T-cell (primary cell): ENCODE measurements around the gene SEMA3C. TPM values are rescaled to one million over a fixed set of nuclear protein-coding genes. Genes with fewer than 3 reads are reported as not detected.

Experiments used
- ATAC-seq, 4 experiments: fragments of 200-7000 bp in 3 of 4; fragments of 150-1000 bp in 1 of 4; cut with Tn5 transposase; replicated peaks in 1 of 4; 1 replicate in 3 of 4; 2 replicates in 1 of 4; pipeline ENCODE4 v1.10.0; 2021; ENCODE audit warnings: moderate library complexity in 3 of 4, mild to moderate bottlenecking in 2 of 4, moderate number of reproducible peaks in 1 of 4
- CTCF ChIA-PET, 2 donors: fragments of 300-600 bp; sonication (Branson Sonifier 250); formaldehyde crosslinking; loops; one replicate each; lab custom pipeline; 2022; ENCODE audit warnings: antibody characterized with exemption in 2 of 2; lab: Charles Lee
- POLR2A ChIA-PET, 2 donors: fragments of 300-600 bp; sonication (Branson Sonifier 250); formaldehyde crosslinking; loops; one replicate each; lab custom pipeline; 2022; ENCODE audit warnings: antibody characterized with exemption in 2 of 2; lab: Charles Lee
- DNase-seq, 35 experiments: peaks; one replicate each; pipeline versions ENCODE4 v3.0.0 to v3.0.0-alpha.2; 2013 to 2023
- H3K27ac ChIP-seq: one replicate; pipeline ENCODE4 v1.5.1; 2013; ENCODE audit warnings: low read length
- H3K27me3 ChIP-seq, 2 experiments: replicated peaks in 1 of 2; 1 replicate in 1 of 2; 2 replicates in 1 of 2; pipeline versions ENCODE4 v1.6.1 to v1.7.0; 2013; ENCODE audit warnings: low read length in 1 of 2, mixed read lengths in 1 of 2; ENCODE audit not compliant: control insufficient read depth in 2 of 2, insufficient read depth in 2 of 2; ENCODE audit errors: extremely low read depth in 1 of 2
- H3K36me3 ChIP-seq, 2 donors: 1 replicate in 1 of 2; 2 replicates in 1 of 2; pipeline versions ENCODE4 v1.6.1 to v1.7.0; 2013; ENCODE audit warnings: low read length in 1 of 2; ENCODE audit not compliant: control insufficient read depth in 2 of 2, insufficient read depth in 1 of 2; ENCODE audit errors: extremely low read depth in 1 of 2
- H3K4me1 ChIP-seq, 2 experiments: 1 replicate in 1 of 2; 2 replicates in 1 of 2; pipeline versions ENCODE4 v1.6.1 to v1.7.0; 2013; ENCODE audit warnings: low read length in 2 of 2, mixed read lengths in 1 of 2; ENCODE audit not compliant: insufficient read depth in 2 of 2, control insufficient read depth in 1 of 2; ENCODE audit errors: extremely low read depth in 1 of 2
- H3K4me3 ChIP-seq, 2 donors: 1 replicate in 1 of 2; 2 replicates in 1 of 2; pipeline versions ENCODE4 v1.5.1 to v1.7.0; 2013; ENCODE audit warnings: mild to moderate bottlenecking in 2 of 2, low read length in 1 of 2, moderate library complexity in 1 of 2; ENCODE audit not compliant: control insufficient read depth in 1 of 2; ENCODE audit errors: extremely low read depth in 1 of 2
- H3K9me3 ChIP-seq: 2 replicates; pipeline ENCODE4 v1.7.0; 2013
- H3K27ac Mint-ChIP-seq, 2 donors: one replicate each; pipeline ENCODE4 v1.8.0; 2020 to 2021; ENCODE audit warnings: mild to moderate bottlenecking in 2 of 2, mixed read lengths in 2 of 2
- H3K27me3 Mint-ChIP-seq, 2 donors: one replicate each; pipeline ENCODE4 v1.8.0; 2021 to 2022; ENCODE audit warnings: mixed read lengths in 2 of 2
- H3K36me3 Mint-ChIP-seq: one replicate; pipeline ENCODE4 v1.8.0; 2021; ENCODE audit warnings: mixed read lengths
- H3K4me1 Mint-ChIP-seq, 3 donors: one replicate each; pipeline ENCODE4 v1.8.0; 2020 to 2022; ENCODE audit warnings: mixed read lengths in 3 of 3, mild to moderate bottlenecking in 1 of 3
- H3K4me3 Mint-ChIP-seq, 3 donors: one replicate each; pipeline ENCODE4 v1.8.0; 2020 to 2022; ENCODE audit warnings: mild to moderate bottlenecking in 3 of 3, mixed read lengths in 3 of 3, moderate library complexity in 3 of 3
- H3K9me3 Mint-ChIP-seq, 3 donors: one replicate each; pipeline ENCODE4 v1.8.0; 2020 to 2022; ENCODE audit warnings: mixed read lengths in 3 of 3
- WGBS: methylation state at CpG from one replicate; pipeline ENCODE4 v1.1.5; 2013; ENCODE audit warnings: missing lambda C conversion rate; ENCODE audit not compliant: insufficient coverage; 5-methylcytosine and 5-hydroxymethylcytosine counted together
- total RNA-seq, 35 experiments: library from RNA in 6 of 35; stranded (reverse) in 6 of 35; fragments of 120-200 nt in 1 of 35; gene quantifications; one replicate each; pipeline versions ENCODE4 v1.2.1 to v1.2.4 and lab custom pipeline; 2013 to 2026

SEMA3C gene
- total RNA-seq, 5 donors from 2014 or later (not counting 1 experiment from before 2014, with no cell fraction given) = 0.10 to 1.2 (median 0.23) TPM

GRCh38 chr7:80726666-80727065 is 192.2 kb downstream of the SEMA3C start:
- POLR2A ChIA-PET = no interaction called here
- Histone ChIP-seq H3K27ac (no peak overlapping the region), H3K9me3 (no peaks in the 10 kb centered on the region), H3K4me1 (no peaks in the 10 kb centered on the region), H3K27me3 (no peaks in the 10 kb centered on the region), H3K36me3 (no peaks in the 10 kb centered on the region), H3K4me3 (no peak overlapping the region)
- no peaks in the 10 kb centered on the region for H3K27me3 Mint-ChIP-seq
- no peak overlapping the region for H3K27ac Mint-ChIP-seq
- DNase-seq (no peak), ATAC-seq (no peak)
- H3K4me3 Mint-ChIP-seq = no peak overlapping the region
- no CpG with 5 or more reads among the region's 3 CpGs for WGBS
- peaks cover 1 to 16% (median 4%) of the 10 kb centered on the region in 3 donors for H3K9me3 Mint-ChIP-seq
- H3K36me3 Mint-ChIP-seq = no peaks in the 10 kb centered on the region
- H3K4me1 Mint-ChIP-seq = no peaks in the 10 kb centered on the region
- CTCF ChIA-PET = no interaction called here

DNA sequence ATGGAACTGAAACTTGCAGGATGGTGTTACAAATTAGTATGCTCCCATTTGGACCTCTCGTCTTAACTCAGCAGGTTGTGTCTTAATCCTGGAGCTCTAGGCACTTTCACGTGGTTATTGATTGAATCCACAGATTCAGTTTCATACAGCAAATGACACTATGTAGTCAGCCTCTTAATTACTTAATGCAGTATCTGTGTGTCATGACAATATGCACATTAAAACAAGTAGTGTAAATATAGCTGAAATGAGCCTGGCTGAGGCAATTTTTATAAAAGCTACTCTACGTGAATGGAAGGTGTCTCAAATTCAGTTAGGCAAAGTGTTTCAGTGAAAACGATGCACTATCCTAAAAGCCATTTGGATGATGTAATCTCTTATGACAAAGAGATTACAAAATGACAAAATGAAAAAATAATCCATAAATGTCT is 193.7 kb downstream of the SEMA3C start:
- Mint-ChIP-seq H3K4me1 (no peaks in the 10 kb centered on the region), H3K36me3 (no peaks in the 10 kb centered on the region), H3K4me3 (no peak overlapping the region), H3K9me3 (peaks cover 0 to 11% (median 1%) of the 10 kb centered on the region in 3 donors), H3K27ac (no peak overlapping the region), H3K27me3 (no peaks in the 10 kb centered on the region)
- Histone ChIP-seq H3K27ac (no peak overlapping the region), H3K27me3 (no peaks in the 10 kb centered on the region), H3K4me1 (no peaks in the 10 kb centered on the region), H3K36me3 (no peaks in the 10 kb centered on the region), H3K4me3 (no peak overlapping the region), H3K9me3 (no peaks in the 10 kb centered on the region)
- POLR2A ChIA-PET = no interaction called here
- ATAC-seq (no peak), DNase-seq (no peak)
- WGBS = no CpG with 5 or more reads among the region's 4 CpGs
- CTCF ChIA-PET = interaction anchor here in 1 of 2 donors (0.6 kb wide), 1 partner anchor 591 kb away, joined by 4 read pairs; no protein-coding TSS in a partner anchor

- no peak for DNase-seq
Measured at GRCh38 chr7:80724249-80724871, 194.5 kb downstream of the SEMA3C start.

GRCh38 chr7:80722616-80723195 is 196.1 kb downstream of the SEMA3C start:
- no peaks in the 10 kb centered on the region for H3K9me3 ChIP-seq
- H3K36me3 ChIP-seq = no peaks in the 10 kb centered on the region
- H3K4me1 ChIP-seq = no peaks in the 10 kb centered on the region
- WGBS = 89% methylated on average over 2 of the region's 3 CpGs
- H3K9me3 Mint-ChIP-seq = peaks cover 0 to 14% (median 0%) of the 10 kb centered on the region in 3 donors
- no peaks in the 10 kb centered on the region for H3K4me1 Mint-ChIP-seq
- DNase-seq = peak in 1 of 35 experiments; percentile 1
- H3K4me3 ChIP-seq = no peak overlapping the region
- no peak for ATAC-seq
- H3K27ac ChIP-seq = no peak overlapping the region
- ChIA-PET POLR2A (no interaction called here), CTCF (no interaction called here)
- no peak overlapping the region for H3K4me3 Mint-ChIP-seq
- no peaks in the 10 kb centered on the region for H3K36me3 Mint-ChIP-seq
- H3K27me3 Mint-ChIP-seq = no peaks in the 10 kb centered on the region
- H3K27me3 ChIP-seq = no peaks in the 10 kb centered on the region
- no peak overlapping the region for H3K27ac Mint-ChIP-seq

More at GRCh38 chr7:80724249-80724871, 194.5 kb downstream of the SEMA3C start:
- no peak for ATAC-seq
- no CpG with 5 or more reads among the region's 4 CpGs for WGBS
- Mint-ChIP-seq H3K36me3 (no peaks in the 10 kb centered on the region), H3K4me1 (no peaks in the 10 kb centered on the region), H3K27me3 (no peaks in the 10 kb centered on the region), H3K9me3 (peaks cover 0 to 12% (median 0%) of the 10 kb centered on the region in 3 donors), H3K4me3 (no peak overlapping the region), H3K27ac (no peak overlapping the region)
- H3K4me1 ChIP-seq = no peaks in the 10 kb centered on the region
- H3K27me3 ChIP-seq = no peaks in the 10 kb centered on the region
- no peak overlapping the region for H3K27ac ChIP-seq
- H3K36me3 ChIP-seq = no peaks in the 10 kb centered on the region
- H3K4me3 ChIP-seq = no peak overlapping the region
- ChIA-PET POLR2A (no interaction called here), CTCF (no interaction called here)
- H3K9me3 ChIP-seq = no peaks in the 10 kb centered on the region

DNA sequence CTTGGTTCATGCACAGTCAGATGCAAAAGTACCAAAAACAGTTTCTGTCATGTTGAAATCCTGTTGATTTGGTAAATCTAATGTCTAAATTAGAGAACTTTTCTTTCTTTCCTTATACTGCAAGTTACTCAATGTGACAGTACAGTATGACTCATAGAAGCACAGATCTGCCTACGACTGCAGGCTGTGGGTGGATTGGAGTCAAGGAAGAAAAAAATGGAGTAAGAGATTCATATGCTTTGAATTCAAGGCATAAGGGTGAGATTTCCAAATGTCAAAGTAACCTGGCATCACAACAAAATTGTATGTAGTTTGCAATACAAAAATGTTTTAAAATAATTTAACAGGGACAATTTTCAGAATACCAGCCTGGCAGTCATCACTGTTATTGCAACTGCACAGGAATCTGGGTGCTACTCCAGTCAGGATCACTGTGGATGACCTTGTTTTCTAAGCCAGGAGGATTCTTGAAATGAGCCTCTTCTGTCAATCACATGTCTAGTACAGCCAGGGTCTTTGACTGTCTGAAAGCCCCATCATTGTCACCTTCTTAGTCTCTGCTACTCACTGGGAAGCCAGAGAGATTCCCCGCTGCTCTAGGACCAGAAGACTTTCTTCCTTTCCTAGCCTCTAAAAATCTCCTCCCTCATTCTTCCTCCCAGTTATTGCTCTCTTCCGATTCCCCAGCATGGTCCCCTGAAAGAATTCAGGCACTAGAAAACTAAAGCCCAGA is 196.8 kb downstream of the SEMA3C start:
- Mint-ChIP-seq H3K4me3 (no peak overlapping the region), H3K36me3 (no peaks in the 10 kb centered on the region), H3K27me3 (no peaks in the 10 kb centered on the region), H3K9me3 (peaks cover 0 to 14% (median 0%) of the 10 kb centered on the region in 3 donors), H3K27ac (no peak overlapping the region), H3K4me1 (no peaks in the 10 kb centered on the region)
- DNase-seq (no peak), ATAC-seq (no peak)
- H3K4me3 ChIP-seq = no peak overlapping the region
- no peaks in the 10 kb centered on the region for H3K36me3 ChIP-seq
- POLR2A ChIA-PET = no interaction called here
- no peaks in the 10 kb centered on the region for H3K9me3 ChIP-seq
- H3K27ac ChIP-seq = no peak overlapping the region
- CTCF ChIA-PET = no interaction called here
- WGBS = 72% methylated on average over 2 of the region's 3 CpGs
- no peaks in the 10 kb centered on the region for H3K27me3 ChIP-seq
- H3K4me1 ChIP-seq = no peaks in the 10 kb centered on the region

DNA sequence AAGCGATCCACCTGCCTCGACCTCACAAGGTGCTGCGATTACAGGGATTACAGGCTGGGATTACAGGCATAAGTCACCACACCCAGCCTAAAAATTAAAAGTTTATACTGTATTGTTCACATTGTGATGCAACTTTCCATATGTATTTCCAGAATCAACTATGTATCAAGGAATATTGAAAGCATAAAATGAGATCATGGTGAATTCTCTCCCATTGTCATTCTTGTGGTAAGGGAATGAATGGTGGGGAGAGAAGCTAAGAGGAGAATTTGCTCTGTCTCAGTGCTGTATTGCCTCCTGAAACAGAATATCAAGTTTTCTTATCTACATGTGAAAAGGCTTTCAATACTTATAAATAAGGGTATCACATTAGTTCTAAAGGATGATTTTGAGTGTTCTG is 198.7 kb downstream of the SEMA3C start:
- Mint-ChIP-seq H3K27me3 (no peaks in the 10 kb centered on the region), H3K9me3 (peaks cover 0 to 11% (median 0%) of the 10 kb centered on the region in 3 donors), H3K27ac (no peak overlapping the region), H3K4me1 (no peaks in the 10 kb centered on the region), H3K36me3 (no peaks in the 10 kb centered on the region), H3K4me3 (no peak overlapping the region)
- ChIA-PET CTCF (no interaction called here), POLR2A (no interaction called here)
- H3K4me1 ChIP-seq = no peaks in the 10 kb centered on the region
- DNase-seq (no peak), ATAC-seq (no peak)
- H3K36me3 ChIP-seq = no peaks in the 10 kb centered on the region
- no peak overlapping the region for H3K27ac ChIP-seq
- WGBS = no CpG with 5 or more reads among the region's 3 CpGs
- no peak overlapping the region for H3K4me3 ChIP-seq
- H3K27me3 ChIP-seq = no peaks in the 10 kb centered on the region
- H3K9me3 ChIP-seq = no peaks in the 10 kb centered on the region
